ENCODE measurements around the gene RPS28.

DNA sequence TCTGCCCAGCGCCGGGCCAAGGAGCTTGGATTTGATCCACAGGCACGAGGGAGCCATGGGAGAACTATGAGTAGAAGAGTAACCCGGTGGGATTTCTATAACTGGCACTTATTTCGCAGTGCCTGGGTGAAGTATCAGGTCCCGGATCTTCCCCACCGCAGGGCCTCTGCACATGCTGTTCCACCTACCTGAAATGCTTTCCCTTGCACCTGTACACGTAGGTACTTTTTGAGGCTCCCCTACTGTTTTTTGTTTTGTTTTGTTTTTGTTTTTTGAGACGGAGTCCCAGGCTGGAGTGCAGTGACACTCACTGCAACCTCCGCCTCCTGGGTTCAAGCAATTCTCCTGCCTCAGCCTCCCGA lies 22.2 kb downstream of the RPS28 start:
- TF ChIP-seq, protein P1, sequence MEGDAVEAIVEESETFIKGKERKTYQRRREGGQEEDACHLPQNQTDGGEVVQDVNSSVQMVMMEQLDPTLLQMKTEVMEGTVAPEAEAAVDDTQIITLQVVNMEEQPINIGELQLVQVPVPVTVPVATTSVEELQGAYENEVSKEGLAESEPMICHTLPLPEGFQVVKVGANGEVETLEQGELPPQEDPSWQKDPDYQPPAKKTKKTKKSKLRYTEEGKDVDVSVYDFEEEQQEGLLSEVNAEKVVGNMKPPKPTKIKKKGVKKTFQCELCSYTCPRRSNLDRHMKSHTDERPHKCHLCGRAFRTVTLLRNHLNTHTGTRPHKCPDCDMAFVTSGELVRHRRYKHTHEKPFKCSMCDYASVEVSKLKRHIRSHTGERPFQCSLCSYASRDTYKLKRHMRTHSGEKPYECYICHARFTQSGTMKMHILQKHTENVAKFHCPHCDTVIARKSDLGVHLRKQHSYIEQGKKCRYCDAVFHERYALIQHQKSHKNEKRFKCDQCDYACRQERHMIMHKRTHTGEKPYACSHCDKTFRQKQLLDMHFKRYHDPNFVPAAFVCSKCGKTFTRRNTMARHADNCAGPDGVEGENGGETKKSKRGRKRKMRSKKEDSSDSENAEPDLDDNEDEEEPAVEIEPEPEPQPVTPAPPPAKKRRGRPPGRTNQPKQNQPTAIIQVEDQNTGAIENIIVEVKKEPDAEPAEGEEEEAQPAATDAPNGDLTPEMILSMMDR (optimal IDR thresholded peaks at IDR 0.05 in 1 of 3, IDR thresholded peaks at IDR 0.05 in 1 of 3, conservative IDR thresholded peaks at IDR 0.05 in 1 of 3; ENCODE audit: extremely low read depth in 1 of 3, insufficient read depth in 2 of 3, low read length in 3 of 3) = no peak
- no peak for TF ChIP-seq EZH2 (IDR thresholded peaks at IDR 0.05; ENCODE audit: low read length)
